PFSK-1 (cell line): ENCODE results near the gene TNIP1.

Experiments used
- POLR2AphosphoS5 ChIP-seq: IDR thresholded peaks from 2 replicates; pipeline ENCODE4 v1.6.1; 2012; ENCODE audit warnings: low read depth, mild to moderate bottlenecking, control low read depth, low read length, moderate library complexity

The TNIP1 gene

DNA sequence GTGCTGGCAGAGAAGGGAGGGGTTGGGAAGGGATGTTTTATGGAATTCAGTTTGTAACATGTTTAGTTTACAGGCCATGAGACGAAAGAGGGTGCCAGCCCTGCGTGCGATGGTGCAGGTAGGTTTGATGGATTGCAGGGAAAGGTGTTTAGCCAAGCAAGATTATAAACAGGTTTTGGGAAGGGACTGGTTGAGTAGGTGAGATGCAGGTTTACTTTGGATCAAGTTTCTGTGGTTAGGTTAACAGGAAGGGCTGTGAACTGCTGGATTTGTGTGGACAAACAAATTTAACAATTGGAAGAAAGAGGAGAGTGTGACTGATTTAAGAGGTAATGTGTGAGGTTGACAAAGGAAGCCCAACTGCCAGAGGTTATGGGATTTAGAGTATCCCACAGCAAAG, 93.1 kb downstream of the TNIP1 start:
- no peak for TF ChIP-seq POLR2AphosphoS5
